ENCODE measurements around the gene PLPP7. TPM values are rescaled to one million over a fixed set of nuclear protein-coding genes. Genes with fewer than 3 reads are reported as not detected.

PLPP7 gene
- total RNA-seq, 2 experiments from 2014 or later = 0.11 TPM; not detected in 1

- DNase-seq (no peak), ATAC-seq (no peak)
- Mint-ChIP-seq H3K27ac (no peak overlapping the region), H3K4me3 (no peak overlapping the region), H3K4me1 (ENCODE audit: low read depth) (no peaks in the 10 kb centered on the region), H3K9me3 (no peaks in the 10 kb centered on the region), H3K27me3 (no peaks in the 10 kb centered on the region), H3K36me3 (ENCODE audit: low read depth) (no peaks in the 10 kb centered on the region)
- ChIA-PET CTCF (no interaction called here), POLR2A (no interaction called here)
- TF ChIP-seq CTCF (IDR thresholded peaks at IDR 0.05) = no peak
- intact Hi-C loops (cut with micrococcal nuclease) = no loop called here
Observed at GRCh38 chr9:131290767-131291370, 1.3 kb downstream of the PLPP7 start.

- no peak overlapping the region for H3K27ac Mint-ChIP-seq
- no peak for TF ChIP-seq CTCF (IDR thresholded peaks at IDR 0.05)
- H3K9me3 Mint-ChIP-seq = no peaks in the 10 kb centered on the region
- ChIA-PET CTCF (interaction anchor here (2.0 kb wide), 1 partner anchor 44 kb away, joined by 10 read pairs; no protein-coding TSS in a partner anchor), POLR2A (no interaction called here)
- ATAC-seq = no peak
- no peaks in the 10 kb centered on the region for H3K36me3 Mint-ChIP-seq (ENCODE audit: low read depth)
- no peak for DNase-seq
- intact Hi-C loops (cut with micrococcal nuclease) = no loop called here
- no peaks in the 10 kb centered on the region for H3K27me3 Mint-ChIP-seq
- no peaks in the 10 kb centered on the region for H3K4me1 Mint-ChIP-seq (ENCODE audit: low read depth)
- no peak overlapping the region for H3K4me3 Mint-ChIP-seq
Observed at GRCh38 chr9:131291795-131292315, 2.3 kb downstream of the PLPP7 start.

GRCh38 chr9:131292937-131293336, 3.4 kb downstream of the PLPP7 start:
- Mint-ChIP-seq H3K4me3 (no peak overlapping the region), H3K36me3 (ENCODE audit: low read depth) (no peaks in the 10 kb centered on the region), H3K4me1 (ENCODE audit: low read depth) (no peaks in the 10 kb centered on the region), H3K27me3 (no peaks in the 10 kb centered on the region), H3K27ac (no peak overlapping the region), H3K9me3 (no peaks in the 10 kb centered on the region)
- no peak for ATAC-seq
- no peak for TF ChIP-seq CTCF (IDR thresholded peaks at IDR 0.05)
- intact Hi-C loops (cut with micrococcal nuclease) = no loop called here
- ChIA-PET CTCF (interaction anchor here (2.0 kb wide), 1 partner anchor 43 kb away, joined by 10 read pairs; no protein-coding TSS in a partner anchor), POLR2A (interaction anchor here (1.0 kb wide), 1 partner anchor 23 kb away, joined by 3 read pairs; no protein-coding TSS in a partner anchor)
- no peak for DNase-seq

- Mint-ChIP-seq H3K27me3 (no peaks in the 10 kb centered on the region), H3K36me3 (ENCODE audit: low read depth) (no peaks in the 10 kb centered on the region), H3K4me1 (ENCODE audit: low read depth) (no peaks in the 10 kb centered on the region), H3K27ac (no peak overlapping the region), H3K4me3 (no peak overlapping the region), H3K9me3 (no peaks in the 10 kb centered on the region)
- ChIA-PET POLR2A (no interaction called here), CTCF (interaction anchor here (5.3 kb wide), 1 partner anchor 39 kb away, joined by 23 read pairs; no protein-coding TSS in a partner anchor)
- ATAC-seq = no peak
- no peak for TF ChIP-seq CTCF (IDR thresholded peaks at IDR 0.05)
- DNase-seq = no peak
- intact Hi-C loops (cut with micrococcal nuclease) = no loop called here
Observed at GRCh38 chr9:131296460-131296859, 6.9 kb downstream of the PLPP7 start.

- CTCF ChIA-PET = interaction anchor here (5.3 kb wide), 1 partner anchor 39 kb away, joined by 23 read pairs; no protein-coding TSS in a partner anchor
- Mint-ChIP-seq H3K27ac (no peak overlapping the region), H3K36me3 (ENCODE audit: low read depth) (no peaks in the 10 kb centered on the region), H3K4me3 (no peak overlapping the region), H3K27me3 (no peaks in the 10 kb centered on the region), H3K4me1 (ENCODE audit: low read depth) (no peaks in the 10 kb centered on the region), H3K9me3 (no peaks in the 10 kb centered on the region)
- TF ChIP-seq CTCF (IDR thresholded peaks at IDR 0.05) = no peak
- POLR2A ChIA-PET = no interaction called here
- DNase-seq = no peak
- intact Hi-C loops (cut with micrococcal nuclease) = no loop called here
- no peak for ATAC-seq
Observed at GRCh38 chr9:131296906-131297500, 7.5 kb downstream of the PLPP7 start.

Measured in activated CD8-positive, alpha-beta T cell treated with anti-CD3 and anti-CD28 coated beads for 36 hours (primary cell).